Measurements from ENCODE around the gene CENPE.
A peak's percentile ranks its signal among the peaks of the same experiment; 100 is the strongest.

The CENPE gene

DNA sequence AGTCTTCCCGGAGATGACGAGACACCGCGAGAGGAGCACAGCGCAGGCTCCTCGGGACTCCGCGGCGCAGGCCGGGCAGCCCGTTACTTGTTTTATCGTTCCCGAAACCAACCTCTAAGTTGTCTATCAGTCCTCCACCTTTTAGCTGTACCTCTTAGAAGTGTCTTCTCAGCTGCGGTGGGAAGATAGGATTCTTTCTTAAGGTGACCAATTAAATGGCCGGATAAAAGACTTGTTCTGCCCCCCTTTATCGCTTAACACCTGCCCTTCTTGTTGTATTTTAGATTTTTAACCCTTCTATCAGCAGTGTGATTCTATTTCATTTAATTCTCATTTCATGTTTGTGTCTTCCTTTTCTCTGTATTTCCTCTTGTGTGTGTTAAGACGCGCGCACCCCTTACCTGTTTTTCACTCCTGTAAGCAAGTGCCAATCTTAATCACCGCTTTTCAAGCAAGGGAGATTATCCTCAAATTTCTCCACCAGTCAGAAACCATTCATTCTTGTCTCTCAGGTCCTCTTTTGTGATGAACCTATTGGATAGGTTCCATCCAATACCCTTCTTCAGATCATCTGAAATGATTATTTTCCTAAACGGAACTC is 121.3 kb downstream of the CENPE start, which contains the start of gene SLC9B2:
SLC9B2 (minus strand) TSS at position 15 of the 601 bp plus-strand sequence. CDS start 9,211 bp downstream, outside the sequence.
- DNase-seq (ENCODE audit: low read depth in 2 of 2) = no peak

DNA sequence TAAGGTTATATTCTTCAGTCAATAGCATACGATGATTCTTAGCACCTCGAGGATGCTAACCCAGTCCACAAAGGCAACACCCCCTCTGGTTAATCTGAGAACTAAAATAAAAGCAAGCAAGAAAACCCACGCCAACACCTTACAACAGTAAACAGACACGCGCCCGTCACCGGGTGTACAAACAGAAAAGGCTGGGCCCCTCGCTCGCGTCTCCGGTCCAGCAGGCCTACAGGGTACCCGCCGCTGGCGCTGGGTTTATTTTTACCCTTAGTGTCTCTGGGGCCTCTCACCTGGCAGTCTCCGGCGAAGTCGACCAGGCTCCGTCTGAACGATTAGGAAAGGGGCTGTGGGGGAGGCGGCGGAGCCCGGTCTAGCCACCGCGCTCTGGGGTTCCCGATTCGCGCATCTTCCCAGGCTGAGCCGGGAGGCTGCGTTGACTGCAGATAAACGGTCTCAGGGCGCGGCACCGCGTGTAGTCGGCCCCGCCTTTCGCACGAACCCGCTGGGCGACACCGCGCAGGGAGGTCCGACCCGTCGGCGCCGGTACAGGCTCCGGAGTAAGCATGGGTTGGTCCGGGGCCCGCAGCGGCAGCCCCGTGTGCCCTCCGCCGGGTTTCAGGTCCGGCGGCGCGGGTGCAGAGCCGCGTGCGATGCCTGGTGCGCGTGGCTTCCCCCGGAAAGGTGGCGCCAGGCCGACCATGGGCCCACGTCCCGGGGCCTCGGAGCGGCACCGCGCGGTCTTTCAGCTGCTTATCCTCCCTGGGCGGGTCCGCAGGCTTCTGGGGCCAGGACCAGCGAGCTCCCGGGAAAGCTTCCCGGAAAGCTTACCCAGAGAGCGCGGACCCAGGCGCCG is 122.0 kb downstream of the CENPE start:
- DNase-seq (ENCODE audit: low read depth in 2 of 2) = peak; percentile 37 to 41

DNA sequence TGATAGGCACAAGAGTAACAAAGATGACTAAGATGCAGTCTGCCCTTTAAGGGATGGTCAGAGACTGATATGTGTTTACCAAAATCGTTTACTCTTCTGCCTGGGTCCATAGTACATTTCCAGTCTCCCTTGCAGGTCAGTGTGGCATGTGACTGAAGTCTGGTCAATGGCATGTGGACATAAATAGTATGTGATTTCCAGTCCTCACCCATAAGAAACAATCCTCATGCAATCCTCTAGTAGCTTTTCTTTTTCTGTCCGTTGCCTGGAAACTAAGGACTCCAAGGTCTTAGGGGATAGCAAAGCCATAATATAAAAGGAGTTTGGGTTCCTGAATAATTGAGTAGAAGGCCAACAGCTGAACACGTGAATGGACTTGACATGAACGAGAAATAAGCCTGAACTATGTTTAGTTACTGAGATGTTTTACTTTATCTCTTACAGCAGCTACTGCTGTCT is 122.7 kb downstream of the CENPE start:
- DNase-seq (ENCODE audit: low read depth in 2 of 2) = no peak

DNA sequence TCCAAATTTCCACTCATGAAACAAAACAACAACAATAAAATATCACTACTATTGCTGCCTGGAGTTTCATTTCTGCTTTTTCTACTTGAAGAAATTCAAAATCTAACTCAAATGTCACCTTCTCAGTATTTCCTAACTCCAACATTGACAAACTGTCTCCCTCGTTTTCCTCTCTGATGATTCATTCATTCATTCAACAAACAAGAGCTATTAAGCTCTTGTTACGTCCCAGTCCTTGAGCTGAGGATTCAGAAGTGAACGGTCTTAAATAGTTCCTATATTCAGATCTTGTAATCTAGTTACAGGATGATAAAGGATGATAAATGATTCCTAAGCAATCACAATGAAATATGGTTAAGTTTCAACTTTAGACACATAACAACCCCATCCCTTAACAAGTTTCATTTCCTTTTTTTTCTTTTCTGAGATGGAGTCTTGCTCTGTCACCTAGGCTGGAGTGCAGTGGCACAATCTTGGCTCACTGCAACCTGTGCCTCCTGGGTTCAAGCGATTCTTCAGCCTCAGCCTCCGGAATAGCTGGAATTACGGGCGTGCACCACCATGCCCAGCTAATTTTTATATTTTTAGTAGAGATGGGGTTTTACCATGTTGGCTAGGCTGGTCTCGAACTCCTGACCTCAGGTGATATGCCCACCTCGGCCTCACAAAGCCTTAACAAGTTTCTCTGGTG is 123.3 kb downstream of the CENPE start:
- DNase-seq (ENCODE audit: low read depth in 2 of 2) = no peak

DNA sequence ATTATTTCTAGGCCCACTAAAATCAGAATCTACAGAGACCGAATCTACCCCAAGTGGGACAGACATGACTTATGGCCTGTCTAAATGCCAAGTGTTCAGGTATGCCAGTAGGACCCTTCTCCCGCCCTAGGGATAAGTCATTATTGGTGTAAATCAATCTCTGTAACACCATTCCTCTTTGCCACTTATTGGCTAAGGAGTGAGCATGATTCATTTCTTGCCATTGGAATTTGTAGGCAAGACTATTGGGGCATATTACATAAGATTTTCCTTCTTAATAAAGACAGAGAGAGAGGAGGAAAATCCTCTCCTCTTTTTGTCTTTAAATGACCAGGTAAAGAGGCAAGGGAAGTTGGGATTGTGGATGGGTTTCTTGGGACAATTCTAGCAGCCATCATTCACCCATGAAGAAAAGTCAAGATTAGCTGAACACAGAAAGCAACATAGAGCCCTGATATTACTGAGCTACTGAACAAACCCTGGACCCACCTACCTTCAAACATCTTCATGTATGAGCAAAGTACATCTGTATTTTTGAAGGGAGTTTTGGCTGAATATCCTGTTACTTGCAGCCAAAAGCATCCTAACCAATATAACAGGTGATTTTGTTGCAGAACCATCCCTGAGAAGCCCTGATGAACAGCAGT is 124.2 kb downstream of the CENPE start:
- no peak for DNase-seq (ENCODE audit: low read depth in 2 of 2)

DNA sequence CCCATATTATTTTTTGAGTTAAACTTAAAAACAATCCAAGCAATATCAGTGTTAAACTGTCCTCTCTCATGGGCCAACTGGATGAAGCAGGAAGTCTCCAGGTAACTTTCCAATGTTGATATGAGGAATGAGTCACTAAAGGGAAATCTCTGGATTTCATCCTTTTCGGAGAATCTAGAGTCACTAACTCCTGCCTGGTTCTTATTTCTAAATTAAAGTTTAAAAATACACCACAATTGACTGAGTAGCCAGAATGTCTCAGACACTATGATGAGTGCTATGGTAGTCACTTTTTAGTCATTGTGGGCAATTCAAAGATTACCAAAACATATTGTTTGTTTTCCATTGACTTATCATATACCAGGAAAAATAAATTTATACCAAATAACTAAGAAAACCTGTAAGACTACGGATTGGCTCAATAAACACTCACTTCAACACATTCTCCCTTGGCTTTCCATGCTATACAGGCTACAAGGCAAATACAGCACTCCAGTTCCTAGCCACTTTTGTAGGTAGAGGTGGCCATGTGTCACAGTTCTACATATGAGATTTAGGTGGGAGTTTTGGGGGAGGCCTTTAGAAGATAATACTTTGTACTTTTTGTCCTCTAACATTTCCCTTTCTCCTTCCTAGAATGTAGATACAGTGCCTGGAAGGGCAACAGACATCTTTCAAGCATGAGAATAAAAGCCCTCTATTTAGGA is 130.1 kb downstream of the CENPE start:
- DNase-seq (ENCODE audit: low read depth in 2 of 2) = no peak

DNA sequence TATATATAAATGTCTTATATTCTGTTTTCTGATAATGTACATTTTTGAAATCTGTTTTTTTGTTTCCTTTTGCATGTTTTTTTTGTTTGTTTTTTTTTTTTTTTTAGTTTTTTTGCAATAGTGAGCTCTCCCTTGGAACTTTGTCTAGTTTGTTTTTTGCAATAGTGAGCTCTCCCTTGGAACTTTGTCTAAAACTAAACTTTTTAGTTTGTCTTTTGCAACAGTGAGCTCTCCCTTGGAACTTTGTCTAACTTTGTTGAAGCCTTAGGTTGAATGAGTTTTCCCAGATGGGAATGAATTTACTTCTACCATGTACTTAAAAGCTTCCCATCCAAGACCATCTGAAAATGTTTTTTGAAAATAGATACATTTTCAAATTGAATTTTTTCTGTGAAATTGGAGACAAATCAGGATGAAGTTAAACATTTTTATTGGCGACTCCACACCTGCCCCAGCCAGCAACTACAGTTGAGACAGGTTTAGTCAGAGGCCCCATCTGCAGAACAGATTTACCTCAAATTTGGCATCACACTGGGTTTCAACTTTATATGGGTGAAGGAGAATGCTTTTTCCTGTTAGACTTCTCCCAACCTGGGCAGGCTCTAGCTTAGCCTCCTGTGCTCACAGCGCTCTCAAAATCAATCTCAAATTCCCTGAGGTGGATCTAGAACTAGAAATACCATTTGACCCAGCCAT is 137.5 kb downstream of the CENPE start:
- no peak for DNase-seq (ENCODE audit: low read depth in 2 of 2)
